Esophagus squamous epithelium (tissue), 5 donors: ENCODE measurements around the gene C10orf67. TPM values are rescaled to one million over a fixed set of nuclear protein-coding genes. Genes with fewer than 3 reads are reported as not detected.

Experiments used
- DNase-seq: peaks from one replicate; lab custom pipeline; 2025; lab: John Stamatoyannopoulos, UW
- H3K27ac ChIP-seq, 4 donors: fragments of 200-600 bp; sonication (generic); one replicate each; pipeline ENCODE4 v1.5.1; 2016 to 2019; ENCODE audit warnings: mild to moderate bottlenecking in 1 of 4
- H3K27me3 ChIP-seq, 4 donors: fragments of 200-600 bp; sonication (generic); 1 replicate in 3 of 4; 2 replicates in 1 of 4; pipeline versions ENCODE4 v1.5.1 to v1.6.0; 2017 to 2021; ENCODE audit warnings: antibody characterized with exemption in 1 of 4
- H3K36me3 ChIP-seq, 3 donors: fragments of 200-600 bp; sonication (generic); one replicate each; pipeline ENCODE4 v1.5.1; 2016 to 2019
- H3K4me1 ChIP-seq, 3 donors: fragments of 200-600 bp; sonication (generic); one replicate each; pipeline ENCODE4 v1.5.1; 2017 to 2019
- H3K4me3 ChIP-seq, 4 donors: fragments of 200-600 bp; sonication (generic); 1 replicate in 3 of 4; 2 replicates in 1 of 4; pipeline ENCODE4 v1.5.1; 2016 to 2019; ENCODE audit warnings: mild to moderate bottlenecking in 2 of 4, moderate library complexity in 1 of 4
- H3K9me3 ChIP-seq, 3 donors: fragments of 200-600 bp; sonication (generic); one replicate each; pipeline ENCODE4 v1.5.1; 2016 to 2019
- POLR2A ChIP-seq, 4 donors: fragments of 450-650 bp; IDR thresholded peaks; one replicate each; pipeline ENCODE4 v1.6.1; 2017; ENCODE audit warnings: antibody characterized with exemption in 4 of 4, mild to moderate bottlenecking in 4 of 4, moderate library complexity in 3 of 4
- WGBS, 2 donors: methylation state at CpG; one replicate each; pipeline ENCODE4 v1.1.5; 2018; 5-methylcytosine and 5-hydroxymethylcytosine counted together
- intact Hi-C: fragments of 100-400 bp; cut with DNase I; formaldehyde crosslinking; loops from one replicate; pipeline ENCODE4 v1.15.0; 2022
- total RNA-seq, 4 donors: library from RNA; depleted of rRNA; stranded (reverse); fragments of >200 nt; gene quantifications; one replicate each; pipeline ENCODE4 v1.1.0, GENCODE V29; 2016
- TF ChIP-seq, protein P1 (sequence below), 6 experiments: fragments of 450-650 bp in 4 of 6; fragments of 200-600 bp in 2 of 6; sonication (generic) in 2 of 6; IDR thresholded peaks; one replicate each; pipeline ENCODE4 v1.5.1; 2016 to 2019; ENCODE audit warnings: antibody characterized with exemption in 6 of 6, mild to moderate bottlenecking in 4 of 6, moderate library complexity in 4 of 6
- donor health status: DM: yes; HTN: yes; CAD: no.

C10orf67 gene
- total RNA-seq, 4 donors from 2014 or later, result 0.18 to 0.27 TPM; not detected in 2

DNA sequence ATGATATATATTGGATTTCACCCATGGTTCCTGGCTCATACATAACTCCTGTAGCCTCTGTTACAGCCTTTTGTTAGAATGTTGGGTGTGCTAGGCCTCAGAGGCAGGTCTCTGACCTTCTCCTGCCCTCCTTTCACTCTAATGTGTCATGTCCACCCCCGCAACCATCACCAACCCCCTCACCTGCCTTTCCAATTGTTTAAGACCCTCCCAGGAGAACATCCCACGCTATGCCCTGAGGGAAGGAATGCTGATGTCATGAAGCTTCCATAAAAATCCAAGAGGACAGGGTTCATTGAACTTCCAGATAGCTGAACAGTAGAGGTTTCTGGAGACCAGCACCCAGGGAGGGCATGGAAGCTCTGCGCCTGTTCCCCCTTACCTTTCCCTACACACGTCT, 30.8 kb upstream of the C10orf67 start:
- peaks cover 0 to 10% (median 9%) of the 10 kb centered on the region in 3 donors for H3K4me1 ChIP-seq
- no peaks in the 10 kb centered on the region for H3K27me3 ChIP-seq
- H3K27ac ChIP-seq, result no peak overlapping the region
- H3K9me3 ChIP-seq, result no peaks in the 10 kb centered on the region
- no peak for TF ChIP-seq POLR2A (IDR thresholded peaks at IDR 0.05)
- TF ChIP-seq, protein P1, sequence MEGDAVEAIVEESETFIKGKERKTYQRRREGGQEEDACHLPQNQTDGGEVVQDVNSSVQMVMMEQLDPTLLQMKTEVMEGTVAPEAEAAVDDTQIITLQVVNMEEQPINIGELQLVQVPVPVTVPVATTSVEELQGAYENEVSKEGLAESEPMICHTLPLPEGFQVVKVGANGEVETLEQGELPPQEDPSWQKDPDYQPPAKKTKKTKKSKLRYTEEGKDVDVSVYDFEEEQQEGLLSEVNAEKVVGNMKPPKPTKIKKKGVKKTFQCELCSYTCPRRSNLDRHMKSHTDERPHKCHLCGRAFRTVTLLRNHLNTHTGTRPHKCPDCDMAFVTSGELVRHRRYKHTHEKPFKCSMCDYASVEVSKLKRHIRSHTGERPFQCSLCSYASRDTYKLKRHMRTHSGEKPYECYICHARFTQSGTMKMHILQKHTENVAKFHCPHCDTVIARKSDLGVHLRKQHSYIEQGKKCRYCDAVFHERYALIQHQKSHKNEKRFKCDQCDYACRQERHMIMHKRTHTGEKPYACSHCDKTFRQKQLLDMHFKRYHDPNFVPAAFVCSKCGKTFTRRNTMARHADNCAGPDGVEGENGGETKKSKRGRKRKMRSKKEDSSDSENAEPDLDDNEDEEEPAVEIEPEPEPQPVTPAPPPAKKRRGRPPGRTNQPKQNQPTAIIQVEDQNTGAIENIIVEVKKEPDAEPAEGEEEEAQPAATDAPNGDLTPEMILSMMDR (IDR thresholded peaks at IDR 0.05), result no peak
- no peak for DNase-seq
- no peaks in the 10 kb centered on the region for H3K36me3 ChIP-seq
- 88% methylated on average over 4 of the region's 4 CpGs for WGBS, 2 donors
- intact Hi-C loops, result no loop called here
- H3K4me3 ChIP-seq, result no peak overlapping the region

DNA sequence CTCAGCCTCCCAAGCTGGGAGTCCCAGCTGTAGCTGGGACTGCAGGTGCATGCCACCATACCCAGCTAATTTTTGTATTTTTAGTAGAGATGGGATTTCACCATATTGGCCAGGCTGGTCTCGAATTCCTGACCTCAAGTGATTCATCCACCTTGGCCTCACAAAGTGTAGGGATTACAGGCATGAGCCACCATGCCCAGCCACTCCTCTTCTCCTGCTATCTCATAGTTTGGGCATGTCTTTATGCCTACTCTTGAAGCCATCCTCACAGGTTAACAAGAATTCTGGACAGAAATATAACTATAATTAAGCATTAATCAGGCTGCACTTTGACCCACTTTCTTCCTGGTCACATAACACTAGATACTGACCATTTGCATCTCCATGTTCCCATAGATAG, 28.6 kb upstream of the C10orf67 start:
- H3K4me1 ChIP-seq, result peaks cover 0 to 24% (median 9%) of the 10 kb centered on the region in 3 donors
- H3K27ac ChIP-seq, result peak overlapping the region in 1 of 4 donors; percentile 33
- H3K36me3 ChIP-seq, result no peaks in the 10 kb centered on the region
- H3K27me3 ChIP-seq, result no peaks in the 10 kb centered on the region
- H3K4me3 ChIP-seq, result no peak overlapping the region
- intact Hi-C loops, result no loop called here
- no peak for TF ChIP-seq POLR2A (IDR thresholded peaks at IDR 0.05)
- TF ChIP-seq, protein P1 (IDR thresholded peaks at IDR 0.05), result no peak
- WGBS, 2 donors, result 18 to 43% methylated on average over 1 of the region's 1 CpG
- no peak for DNase-seq
- H3K9me3 ChIP-seq, result no peaks in the 10 kb centered on the region

DNA sequence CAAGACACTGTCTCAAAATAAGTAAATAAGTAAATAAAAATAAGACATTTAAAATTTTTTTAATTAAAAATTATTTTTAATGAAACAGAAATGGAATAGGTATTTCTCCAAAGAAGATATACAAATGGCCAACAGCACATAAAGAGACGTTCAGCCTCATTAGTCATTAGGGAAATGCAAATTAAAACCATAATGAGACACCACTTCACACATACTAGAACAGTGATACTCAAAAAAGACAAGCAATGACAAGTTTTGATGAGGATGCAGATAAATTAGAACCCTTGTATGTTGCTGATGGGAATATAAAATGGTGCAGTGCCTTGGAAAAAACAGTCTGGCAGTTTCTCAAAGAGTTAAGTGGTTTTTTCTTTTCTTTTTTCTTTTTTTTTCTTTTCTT, 26.5 kb upstream of the C10orf67 start:
- TF ChIP-seq, protein P1 (IDR thresholded peaks at IDR 0.05), result no peak
- TF ChIP-seq POLR2A (IDR thresholded peaks at IDR 0.05), result no peak
- Histone ChIP-seq H3K27ac (no peak overlapping the region), H3K4me1 (peaks cover 0 to 14% (median 9%) of the 10 kb centered on the region in 3 donors), H3K27me3 (no peaks in the 10 kb centered on the region), H3K4me3 (no peak overlapping the region), H3K36me3 (no peaks in the 10 kb centered on the region), H3K9me3 (no peaks in the 10 kb centered on the region)
- no peak for DNase-seq
- 23 to 46% methylated on average over 1 of the region's 1 CpG for WGBS, 2 donors
- intact Hi-C loops, result no loop called here

DNA sequence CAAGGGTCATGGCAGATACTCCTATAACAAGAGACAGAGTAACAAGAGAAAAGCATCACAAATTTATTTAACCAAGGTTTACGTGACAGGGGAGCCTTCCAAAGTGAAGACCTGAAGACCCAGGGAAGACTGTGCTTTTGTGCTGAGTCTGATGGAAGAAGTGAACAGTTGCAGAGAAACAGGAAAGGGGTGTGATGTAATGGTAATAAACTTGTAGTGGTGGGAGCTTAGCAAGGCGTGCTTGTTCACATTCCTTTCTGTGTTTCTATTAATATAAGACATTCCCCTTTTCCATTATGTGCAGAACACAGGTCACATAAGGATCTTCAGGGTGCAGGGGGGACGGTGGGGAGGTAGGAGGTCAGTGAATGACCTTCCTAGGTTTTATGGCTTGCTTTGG, 25.5 kb upstream of the C10orf67 start:
- H3K4me1 ChIP-seq, result peaks cover 0 to 20% (median 9%) of the 10 kb centered on the region in 3 donors
- H3K27me3 ChIP-seq, result no peaks in the 10 kb centered on the region
- no peak overlapping the region for H3K4me3 ChIP-seq
- H3K27ac ChIP-seq, result no peak overlapping the region
- intact Hi-C loops, result no loop called here
- WGBS, 2 donors, result 46 to 70% methylated on average over 3 of the region's 3 CpGs
- H3K9me3 ChIP-seq, result no peaks in the 10 kb centered on the region
- TF ChIP-seq POLR2A (IDR thresholded peaks at IDR 0.05), result no peak
- TF ChIP-seq, protein P1 (IDR thresholded peaks at IDR 0.05), result no peak
- DNase-seq, result no peak
- no peaks in the 10 kb centered on the region for H3K36me3 ChIP-seq

DNA sequence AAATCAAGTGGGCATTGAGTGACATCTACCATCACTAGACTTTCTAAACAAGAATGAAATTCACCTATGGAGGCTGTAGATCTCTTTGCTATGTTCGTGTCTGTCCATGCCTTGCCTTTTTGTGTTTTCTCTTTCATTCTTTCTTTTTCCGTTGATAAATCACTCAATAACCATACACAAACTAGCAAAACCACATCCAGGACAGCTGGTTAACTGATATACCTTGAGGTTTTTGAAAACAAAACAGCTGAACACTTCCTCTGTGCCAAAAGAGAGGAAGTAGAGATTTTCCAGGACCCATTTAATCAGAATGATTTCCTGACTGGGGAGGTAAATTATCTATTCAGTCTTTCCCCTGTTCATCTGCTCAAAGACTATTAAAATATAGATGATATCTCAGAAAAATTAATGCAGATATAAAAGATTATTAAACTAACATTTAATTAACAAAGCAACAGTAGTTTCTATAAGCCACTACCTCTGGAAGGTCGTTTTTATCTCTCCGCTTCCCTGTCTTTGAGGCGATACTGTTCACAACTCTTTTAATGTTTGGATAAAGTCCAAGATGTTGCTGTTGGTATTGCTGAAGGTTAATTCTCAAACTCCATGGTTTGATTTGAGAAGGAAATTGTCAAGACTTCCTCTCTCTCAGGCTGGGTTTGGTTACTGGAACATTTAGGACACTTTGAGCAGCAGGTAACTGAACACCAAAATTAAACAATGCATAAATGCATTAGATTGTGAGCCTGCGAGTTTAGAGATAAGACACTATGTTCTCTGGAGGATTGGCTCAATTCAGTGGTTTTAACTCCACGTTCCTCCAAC, 24.4 kb upstream of the C10orf67 start:
- no peaks in the 10 kb centered on the region for H3K36me3 ChIP-seq
- DNase-seq, result no peak
- intact Hi-C loops, result no loop called here
- TF ChIP-seq POLR2A (IDR thresholded peaks at IDR 0.05), result no peak
- TF ChIP-seq, protein P1 (IDR thresholded peaks at IDR 0.05), result no peak
- no peak overlapping the region for H3K4me3 ChIP-seq
- 50 to 54% methylated on average over 7 of the region's 7 CpGs for WGBS, 2 donors
- no peaks in the 10 kb centered on the region for H3K27me3 ChIP-seq
- H3K27ac ChIP-seq, result no peak overlapping the region
- H3K4me1 ChIP-seq, result peaks cover 0 to 20% (median 9%) of the 10 kb centered on the region in 3 donors
- no peaks in the 10 kb centered on the region for H3K9me3 ChIP-seq
